IPS-20b (cell line): ENCODE measurements around the gene NDRG3.
A peak's percentile ranks its signal among the peaks of the same experiment; 100 is the strongest.
"Not testable (repeated sequence)": the region's sequence is repeated elsewhere in the genome, so short reads cannot be mapped to it uniquely, and the experiment has no call there.

Source experiments
- H3K27ac ChIP-seq: one replicate; pipeline ENCODE4 v1.5.1; 2013; ENCODE audit warnings: low read length
- H3K27me3 ChIP-seq: 2 replicates; pipeline ENCODE4 v1.6.1; 2013; ENCODE audit warnings: mild to moderate bottlenecking, low read length, inconsistent platforms; ENCODE audit not compliant: insufficient read depth
- H3K36me3 ChIP-seq: 2 replicates; pipeline ENCODE4 v1.6.1; 2013; ENCODE audit warnings: low read depth, mild to moderate bottlenecking, inconsistent platforms, low read length, moderate library complexity; ENCODE audit not compliant: insufficient read depth
- H3K4me1 ChIP-seq: 2 replicates; pipeline ENCODE4 v1.6.1; 2013; ENCODE audit warnings: mild to moderate bottlenecking, control low read depth, inconsistent platforms, low read length, moderate library complexity; ENCODE audit not compliant: insufficient read depth
- H3K4me3 ChIP-seq: 2 replicates; pipeline ENCODE4 v1.5.1; 2013; ENCODE audit warnings: mild to moderate bottlenecking, low read length, inconsistent platforms
- H3K9ac ChIP-seq: 2 replicates; pipeline ENCODE4 v1.6.1; 2013; ENCODE audit warnings: low read depth, mild to moderate bottlenecking, inconsistent platforms, low read length, moderate library complexity
- H3K9me3 ChIP-seq: 2 replicates; pipeline ENCODE4 v1.6.1; 2013; ENCODE audit warnings: mild to moderate bottlenecking, low read depth, low read length, inconsistent platforms; ENCODE audit not compliant: insufficient read depth

The NDRG3 gene

GRCh38 chr20:36686944-36687343 is 58.9 kb downstream of the NDRG3 start:
- Histone ChIP-seq H3K9ac (no peak overlapping the region), H3K36me3 (no peaks in the 10 kb centered on the region), H3K27ac (no peak overlapping the region), H3K4me1 (no peaks in the 10 kb centered on the region), H3K27me3 (no peaks in the 10 kb centered on the region), H3K9me3 (no peaks in the 10 kb centered on the region), H3K4me3 (no peak overlapping the region)

- H3K27me3 ChIP-seq: no peaks in the 10 kb centered on the region
These were observed 59.4 kb downstream of the NDRG3 start for GRCh38 chr20:36686504-36686903.

GRCh38 chr20:36684747-36685146 is 61.1 kb downstream of the NDRG3 start:
- H3K9ac ChIP-seq: no peak overlapping the region
- H3K4me3 ChIP-seq: no peak overlapping the region
- no peaks in the 10 kb centered on the region for H3K27me3 ChIP-seq
- H3K4me1 ChIP-seq: no peaks in the 10 kb centered on the region
- no peaks in the 10 kb centered on the region for H3K9me3 ChIP-seq
- no peaks in the 10 kb centered on the region for H3K36me3 ChIP-seq
- H3K27ac ChIP-seq: no peak overlapping the region

More at GRCh38 chr20:36686504-36686903, 59.4 kb downstream of the NDRG3 start:
- H3K9ac ChIP-seq: no peak overlapping the region
- H3K4me3 ChIP-seq: no peak overlapping the region
- H3K36me3 ChIP-seq: no peaks in the 10 kb centered on the region
- H3K4me1 ChIP-seq: no peaks in the 10 kb centered on the region
- no peak overlapping the region for H3K27ac ChIP-seq
- no peaks in the 10 kb centered on the region for H3K9me3 ChIP-seq

GRCh38 chr20:36682311-36682710 is 63.6 kb downstream of the NDRG3 start:
- no peak overlapping the region for H3K27ac ChIP-seq
- no peak overlapping the region for H3K4me3 ChIP-seq
- no peaks in the 10 kb centered on the region for H3K36me3 ChIP-seq
- H3K4me1 ChIP-seq: peaks cover 8% of the 10 kb centered on the region; the same call in 1 of the 2 replicates
- no peak overlapping the region for H3K9ac ChIP-seq
- no peaks in the 10 kb centered on the region for H3K9me3 ChIP-seq
- H3K27me3 ChIP-seq: no peaks in the 10 kb centered on the region

- H3K4me1 ChIP-seq: peaks cover 8% of the 10 kb centered on the region; the same call in 1 of the 2 replicates
- peak overlapping the region; percentile 88 for H3K27ac ChIP-seq
- peak overlapping the region; percentile 81 for H3K9ac ChIP-seq
- peak overlapping the region; percentile 77 for H3K4me3 ChIP-seq
- H3K27me3 ChIP-seq: no peaks in the 10 kb centered on the region
- no peaks in the 10 kb centered on the region for H3K9me3 ChIP-seq
- H3K36me3 ChIP-seq: no peaks in the 10 kb centered on the region
These were observed 68.5 kb downstream of the NDRG3 start for GRCh38 chr20:36677422-36677771.

- no peaks in the 10 kb centered on the region for H3K36me3 ChIP-seq
- H3K9me3 ChIP-seq: no peaks in the 10 kb centered on the region
- peaks cover 8% of the 10 kb centered on the region; the same call in 1 of the 2 replicates for H3K4me1 ChIP-seq
- peak overlapping the region; percentile 77 for H3K4me3 ChIP-seq
- no peaks in the 10 kb centered on the region for H3K27me3 ChIP-seq
- H3K27ac ChIP-seq: peak overlapping the region; percentile 88
- H3K9ac ChIP-seq: peak overlapping the region; percentile 91; the same call in 1 of the 2 replicates
These were observed 69.0 kb downstream of the NDRG3 start for GRCh38 chr20:36676701-36677421.

- H3K4me3 ChIP-seq, H3K4me1 ChIP-seq, H3K36me3 ChIP-seq, H3K27ac ChIP-seq, H3K9me3 ChIP-seq, H3K27me3 ChIP-seq, H3K9ac ChIP-seq: not testable (repeated sequence)
These were observed 70.3 kb downstream of the NDRG3 start for GRCh38 chr20:36675545-36675944.

- H3K27ac ChIP-seq: no peak overlapping the region
- no peaks in the 10 kb centered on the region for H3K27me3 ChIP-seq
- no peak overlapping the region for H3K9ac ChIP-seq
- peaks cover 6% of the 10 kb centered on the region; the same call in 1 of the 2 replicates for H3K4me1 ChIP-seq
- H3K36me3 ChIP-seq: peaks cover 4% of the 10 kb centered on the region; the same call in 1 of the 2 replicates
- no peak overlapping the region for H3K4me3 ChIP-seq
- H3K9me3 ChIP-seq: no peaks in the 10 kb centered on the region
These were observed 72.9 kb downstream of the NDRG3 start for GRCh38 chr20:36672991-36673390.

GRCh38 chr20:36670665-36671357 is 75.1 kb downstream of the NDRG3 start:
- H3K27ac ChIP-seq: no peak overlapping the region
- H3K27me3 ChIP-seq: no peaks in the 10 kb centered on the region
- peaks cover 9% of the 10 kb centered on the region; the same call in 1 of the 2 replicates for H3K36me3 ChIP-seq
- H3K4me3 ChIP-seq: no peak overlapping the region
- H3K9ac ChIP-seq: no peak overlapping the region
- no peaks in the 10 kb centered on the region for H3K9me3 ChIP-seq
- H3K4me1 ChIP-seq: no peaks in the 10 kb centered on the region

- no peak overlapping the region for H3K4me3 ChIP-seq
- no peak overlapping the region for H3K9ac ChIP-seq
- no peak overlapping the region for H3K27ac ChIP-seq
- H3K27me3 ChIP-seq: no peaks in the 10 kb centered on the region
- no peaks in the 10 kb centered on the region for H3K4me1 ChIP-seq
- H3K9me3 ChIP-seq: no peaks in the 10 kb centered on the region
- peaks cover 21% of the 10 kb centered on the region for H3K36me3 ChIP-seq
These were observed 79.6 kb downstream of the NDRG3 start for GRCh38 chr20:36666181-36666740.

GRCh38 chr20:36663031-36663430 is 82.9 kb downstream of the NDRG3 start:
- H3K9ac ChIP-seq: no peak overlapping the region
- H3K9me3 ChIP-seq: no peaks in the 10 kb centered on the region
- no peaks in the 10 kb centered on the region for H3K4me1 ChIP-seq
- no peak overlapping the region for H3K27ac ChIP-seq
- no peaks in the 10 kb centered on the region for H3K27me3 ChIP-seq
- peaks cover 17% of the 10 kb centered on the region for H3K36me3 ChIP-seq
- H3K4me3 ChIP-seq: no peak overlapping the region

- Histone ChIP-seq H3K4me3 (no peak overlapping the region), H3K27me3 (no peaks in the 10 kb centered on the region), H3K9me3 (no peaks in the 10 kb centered on the region), H3K27ac (no peak overlapping the region), H3K4me1 (no peaks in the 10 kb centered on the region), H3K9ac (no peak overlapping the region), H3K36me3 (no peaks in the 10 kb centered on the region; the same call in 1 of the 2 replicates)
These were observed 87.6 kb downstream of the NDRG3 start for GRCh38 chr20:36658300-36658699.
